ENCODE measurements around the gene DDX6. TPM values are rescaled to one million over a fixed set of nuclear protein-coding genes. Genes with fewer than 3 reads are reported as not detected.
A peak's percentile ranks its signal among the peaks of the same experiment; 100 is the strongest.
"Not testable (repeated sequence)": the region's sequence is repeated elsewhere in the genome, so short reads cannot be mapped to it uniquely, and the experiment has no call there.

Gene DDX6, protein sequence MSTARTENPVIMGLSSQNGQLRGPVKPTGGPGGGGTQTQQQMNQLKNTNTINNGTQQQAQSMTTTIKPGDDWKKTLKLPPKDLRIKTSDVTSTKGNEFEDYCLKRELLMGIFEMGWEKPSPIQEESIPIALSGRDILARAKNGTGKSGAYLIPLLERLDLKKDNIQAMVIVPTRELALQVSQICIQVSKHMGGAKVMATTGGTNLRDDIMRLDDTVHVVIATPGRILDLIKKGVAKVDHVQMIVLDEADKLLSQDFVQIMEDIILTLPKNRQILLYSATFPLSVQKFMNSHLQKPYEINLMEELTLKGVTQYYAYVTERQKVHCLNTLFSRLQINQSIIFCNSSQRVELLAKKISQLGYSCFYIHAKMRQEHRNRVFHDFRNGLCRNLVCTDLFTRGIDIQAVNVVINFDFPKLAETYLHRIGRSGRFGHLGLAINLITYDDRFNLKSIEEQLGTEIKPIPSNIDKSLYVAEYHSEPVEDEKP
- polyA plus RNA-seq (2013, experiment 1 of 2; ENCODE audit: insufficient read length), result 69.5 TPM
- 70.8 TPM for polyA plus RNA-seq (2013, experiment 2 of 2; ENCODE audit: insufficient read length)

DNA sequence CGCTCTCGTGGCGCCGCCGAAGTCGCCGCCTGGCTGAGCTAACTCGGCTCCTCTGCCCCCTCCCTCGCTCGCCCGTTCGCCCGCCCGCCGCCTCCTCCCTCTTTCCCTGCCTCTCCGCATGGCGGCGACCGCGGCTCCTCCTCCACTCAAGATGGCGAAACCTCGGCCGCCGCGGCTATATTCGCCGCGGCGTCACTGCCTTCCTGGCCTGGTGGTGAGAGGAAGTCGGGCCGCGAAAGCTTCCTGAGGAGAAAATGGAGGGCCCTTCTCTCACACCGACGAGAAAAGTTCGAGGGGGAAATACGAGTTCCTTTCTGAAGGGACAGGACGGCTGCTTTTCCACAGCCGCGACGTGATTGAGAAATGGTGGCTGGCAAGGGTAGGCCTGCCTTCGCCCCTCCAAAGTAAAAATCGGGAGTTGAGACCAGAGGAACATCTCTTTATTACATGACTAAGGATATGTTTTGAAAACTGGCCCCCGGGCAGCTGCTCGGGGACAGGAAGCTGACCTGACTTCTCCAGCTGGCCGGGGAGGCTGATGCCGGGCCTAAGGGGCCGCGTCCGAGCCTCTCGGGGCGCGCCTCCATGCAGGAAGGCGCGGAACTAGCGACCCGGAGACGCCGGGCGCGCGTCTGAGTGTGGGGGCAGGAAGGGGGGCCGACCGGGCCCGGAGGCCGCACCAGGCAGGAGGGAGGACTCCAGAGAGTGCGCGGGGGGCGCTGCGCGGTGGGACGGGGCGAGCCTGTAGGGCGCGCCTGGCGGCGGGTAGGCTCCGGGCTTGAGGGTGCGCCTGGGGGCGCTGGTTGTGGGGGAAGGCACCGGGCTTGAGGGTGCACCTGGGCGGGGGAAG, at the start of gene DDX6:
DDX6 (minus strand) TSS at position 54 of the 850 bp plus-strand sequence. CDS start 4,913 bp downstream, outside the sequence.
- DNase-seq, result peak; percentile 87

DNA sequence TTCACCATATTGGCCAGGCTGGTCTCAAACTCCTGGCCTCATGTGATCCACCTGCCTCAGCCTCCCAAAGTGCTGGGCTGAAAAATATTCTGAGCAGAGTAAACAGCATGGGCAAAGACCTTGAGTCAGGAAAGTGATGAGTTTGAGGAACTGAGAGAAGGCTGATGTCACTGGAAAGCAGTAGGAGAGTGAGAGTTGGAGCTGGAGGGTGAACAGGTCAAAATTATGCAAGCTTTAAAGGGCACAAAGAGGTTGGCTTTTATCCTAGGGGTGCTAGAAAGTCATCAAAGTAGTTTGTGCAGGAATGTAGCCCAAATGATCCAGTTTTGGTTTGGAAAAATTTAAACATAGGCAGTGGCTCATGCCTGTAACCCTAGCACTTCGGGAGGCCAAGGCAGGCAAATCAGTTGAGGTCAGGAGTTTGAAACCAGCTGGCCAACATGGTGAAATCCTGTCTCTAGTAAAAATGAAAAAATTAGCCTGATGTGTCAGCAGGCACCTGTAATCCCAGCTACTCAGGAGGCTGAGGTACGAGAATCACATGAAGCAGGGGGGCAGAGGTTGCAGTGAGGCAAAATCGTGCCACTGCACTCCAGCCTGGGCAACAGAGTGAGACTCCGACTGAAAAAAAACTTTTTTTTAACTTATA, 48.1 kb upstream of the DDX6 start:
- no peak for DNase-seq

DNA sequence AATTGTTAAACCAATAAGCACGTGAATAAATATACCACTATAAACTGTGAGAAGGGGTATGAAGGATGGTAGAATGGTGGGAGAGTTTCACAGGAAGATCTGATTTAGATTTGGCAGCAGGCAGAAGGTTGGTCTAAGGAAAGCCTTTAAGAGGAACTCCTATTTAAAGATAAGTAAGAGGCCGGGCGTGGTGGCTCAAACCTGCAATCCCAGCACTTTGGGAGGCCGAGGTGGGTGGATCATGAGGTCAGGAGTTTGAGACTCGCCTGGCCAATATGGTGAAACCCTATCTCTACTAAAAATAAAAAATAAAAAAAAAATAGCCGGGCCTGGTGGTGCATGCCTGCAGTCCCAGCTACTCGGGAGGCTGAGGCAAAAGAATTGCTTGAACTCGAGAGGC, 46.9 kb upstream of the DDX6 start:
- no peak for DNase-seq

DNA sequence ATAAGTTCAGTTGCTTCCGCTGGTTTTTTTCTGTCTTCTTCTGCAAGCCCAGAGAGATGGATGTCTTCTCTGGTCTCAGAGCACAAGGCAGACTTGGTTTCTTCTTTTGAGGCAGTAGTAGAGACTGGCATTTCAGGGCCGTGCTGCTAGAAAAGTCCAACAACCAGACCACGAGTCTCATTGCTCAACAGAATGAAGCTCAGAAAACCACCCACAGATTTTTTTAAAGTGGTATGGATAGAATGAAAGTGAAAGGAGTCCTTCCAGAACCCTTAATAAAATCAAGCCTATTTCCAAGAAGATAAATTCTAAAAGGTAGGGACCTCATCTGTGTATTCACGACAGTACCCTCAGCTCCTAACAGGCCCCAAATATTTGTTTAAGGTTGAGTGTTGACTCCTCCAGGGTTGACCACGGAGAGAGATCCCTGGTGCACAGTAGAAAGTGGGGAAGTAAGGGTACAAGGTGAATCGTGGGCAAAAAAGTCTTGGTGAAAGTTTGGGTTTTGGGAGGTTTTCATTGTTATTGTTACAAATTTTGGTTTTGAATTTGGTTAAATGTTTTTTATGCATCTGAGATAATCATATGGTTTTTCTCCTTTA, 43.6 kb upstream of the DDX6 start:
- no peak for DNase-seq

DNA sequence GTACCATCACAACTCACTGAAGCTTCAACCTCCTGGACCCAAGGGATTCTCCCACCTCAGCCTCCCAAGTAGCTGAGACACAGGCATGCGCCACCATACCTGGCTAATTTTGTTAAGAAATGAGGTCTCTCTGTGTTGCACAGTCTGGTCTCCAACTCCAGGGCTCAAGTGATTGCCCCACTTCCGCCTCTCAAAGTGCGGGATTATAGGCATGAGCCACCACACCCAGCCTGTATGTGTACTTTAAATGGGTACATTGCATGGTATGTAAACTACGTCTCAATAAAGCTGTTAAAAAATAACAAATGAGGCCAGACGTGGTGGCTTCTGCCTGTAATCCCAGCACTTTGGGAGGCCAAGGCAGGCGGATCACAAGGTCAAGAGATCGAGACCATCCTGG, 36.2 kb upstream of the DDX6 start:
- DNase-seq, result no peak

DNA sequence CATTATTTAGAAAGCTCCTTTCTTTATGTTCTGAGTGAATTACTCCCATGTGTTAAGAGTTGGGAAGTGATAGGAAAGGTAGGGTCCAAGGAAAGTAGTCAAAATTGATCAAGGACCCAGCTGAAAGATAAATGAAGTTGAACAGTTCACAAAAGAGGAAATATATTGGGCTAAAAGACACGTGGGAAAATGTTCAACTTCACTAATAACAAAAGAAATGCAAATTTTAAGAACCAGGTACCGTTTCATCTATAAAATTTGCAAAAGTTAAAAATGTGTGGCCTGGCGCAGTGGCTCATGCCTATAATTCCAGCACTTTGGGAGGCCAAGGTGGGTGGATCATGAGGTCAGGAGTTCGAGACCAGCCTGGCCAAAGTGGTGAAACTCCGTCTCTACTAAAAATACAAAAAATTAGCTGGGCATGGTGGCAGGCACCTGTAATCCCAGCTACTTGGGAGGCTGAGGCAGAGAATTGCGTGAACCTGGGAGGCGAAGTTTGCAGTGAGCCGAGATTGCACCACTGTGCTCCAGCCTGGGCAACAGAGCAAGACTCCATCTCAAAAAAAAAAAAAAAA, 32.1 kb upstream of the DDX6 start:
- DNase-seq, result not testable (repeated sequence)

DNA sequence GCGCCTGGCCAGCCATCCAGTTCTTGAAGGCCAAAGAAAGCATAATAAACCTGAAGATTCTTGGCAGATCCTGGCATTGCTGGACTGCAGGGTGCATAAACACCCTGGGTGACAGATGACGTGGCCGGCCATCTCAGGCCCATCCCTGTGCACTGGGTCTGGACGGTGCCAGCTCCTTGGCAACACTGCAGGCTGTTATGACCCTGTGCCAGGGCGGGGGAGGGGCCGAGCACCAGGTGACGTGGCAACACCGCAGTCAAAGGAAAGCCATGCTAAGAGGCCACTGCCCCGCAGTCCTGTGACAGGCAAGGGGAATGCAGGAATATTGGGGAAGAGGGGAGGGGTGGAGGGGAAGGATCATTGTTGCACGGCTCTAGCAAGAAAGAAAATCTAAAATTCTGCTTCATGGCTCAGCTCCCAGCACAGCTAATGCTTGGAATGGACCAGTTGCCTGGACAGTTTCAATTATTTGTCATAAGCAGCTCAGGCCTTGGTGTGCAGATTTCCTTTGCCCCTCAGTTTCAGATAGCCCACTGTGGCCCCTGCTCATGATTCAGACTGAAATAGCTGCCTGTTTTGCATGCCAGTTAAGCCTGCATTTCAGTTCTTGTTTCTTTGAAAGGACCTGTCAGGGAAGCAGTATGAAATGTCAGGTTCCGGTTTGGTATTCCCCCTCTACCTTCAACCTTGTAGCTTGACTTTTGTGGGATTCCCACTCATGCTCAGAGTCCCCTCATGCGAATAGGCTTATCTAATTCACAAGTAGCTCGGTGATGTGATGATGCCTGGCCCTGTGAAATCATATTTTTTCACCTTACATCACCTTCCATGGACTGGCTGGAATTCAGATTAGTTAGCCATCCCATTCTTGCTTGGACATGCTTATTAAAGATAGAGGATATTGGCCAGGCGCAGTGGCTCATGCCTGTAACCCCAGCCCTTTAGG, 29.7 kb upstream of the DDX6 start:
- no peak for DNase-seq

DNA sequence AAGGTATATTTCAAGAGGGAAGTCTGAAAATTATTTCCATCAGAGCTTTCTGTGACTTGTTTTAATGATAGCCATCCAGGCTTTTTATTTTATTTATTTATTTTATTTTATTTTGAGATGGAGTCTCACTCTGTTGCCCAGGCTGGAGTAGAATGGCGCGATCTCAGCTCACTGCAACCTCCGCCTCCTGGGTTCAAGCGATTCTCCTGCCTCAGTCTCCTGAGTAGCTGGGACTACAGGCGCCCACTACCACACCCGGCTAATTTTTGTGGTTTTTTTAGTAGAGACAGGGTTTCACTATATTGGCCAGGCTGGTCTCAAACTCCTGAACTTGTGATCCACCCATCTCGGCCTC, 29.0 kb upstream of the DDX6 start:
- not testable (repeated sequence) for DNase-seq

DNA sequence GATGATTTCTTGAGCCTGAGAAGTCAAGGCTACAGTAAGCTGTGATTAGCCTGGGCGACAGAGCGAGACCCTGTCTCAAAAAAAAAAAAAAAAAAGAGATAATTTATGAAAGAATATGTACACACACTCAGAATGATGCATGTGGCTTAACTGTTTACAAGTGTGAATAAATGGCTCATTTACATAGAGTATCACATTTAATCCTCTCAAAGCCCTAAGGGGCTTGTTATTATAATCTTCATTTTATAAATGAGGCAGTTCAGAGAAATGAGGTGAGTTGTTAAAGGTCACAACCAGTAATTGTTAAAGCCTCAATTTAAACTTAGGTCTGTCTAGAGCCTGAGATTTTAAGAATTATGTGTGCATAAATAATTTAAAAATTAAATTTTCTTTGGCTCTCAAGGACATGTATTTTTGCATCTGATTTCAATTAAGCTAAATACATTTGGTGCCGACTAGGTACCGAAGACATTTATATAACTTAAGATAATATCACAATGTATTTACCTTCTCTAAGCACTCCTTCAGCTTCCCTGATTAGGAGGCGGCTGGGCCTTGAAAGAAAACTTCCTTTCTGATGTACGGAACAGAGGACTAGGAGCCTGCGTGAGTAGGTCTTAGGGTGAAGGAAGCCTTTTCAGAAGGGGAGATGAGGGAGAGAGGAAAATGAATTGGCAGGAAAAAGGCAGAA, 28.5 kb upstream of the DDX6 start:
- no peak for DNase-seq

DNA sequence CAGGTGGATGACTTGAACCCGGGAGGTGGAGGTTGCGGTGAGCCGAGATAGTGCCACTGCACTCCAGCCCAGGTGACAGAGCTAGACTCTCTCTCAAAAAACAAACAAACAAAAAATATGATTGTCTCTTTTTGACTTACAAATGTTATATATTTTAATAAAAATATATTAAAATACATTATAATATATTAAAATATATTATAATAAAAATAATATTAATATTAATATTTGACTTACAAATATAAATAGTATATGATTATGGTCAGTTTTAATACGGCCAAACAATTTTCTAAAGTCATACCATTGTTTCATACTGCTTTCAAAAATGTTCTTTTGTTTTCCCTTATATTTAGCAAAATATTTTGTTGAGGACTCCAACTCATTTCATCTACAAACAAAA, 27.2 kb upstream of the DDX6 start:
- DNase-seq, result no peak

DNA sequence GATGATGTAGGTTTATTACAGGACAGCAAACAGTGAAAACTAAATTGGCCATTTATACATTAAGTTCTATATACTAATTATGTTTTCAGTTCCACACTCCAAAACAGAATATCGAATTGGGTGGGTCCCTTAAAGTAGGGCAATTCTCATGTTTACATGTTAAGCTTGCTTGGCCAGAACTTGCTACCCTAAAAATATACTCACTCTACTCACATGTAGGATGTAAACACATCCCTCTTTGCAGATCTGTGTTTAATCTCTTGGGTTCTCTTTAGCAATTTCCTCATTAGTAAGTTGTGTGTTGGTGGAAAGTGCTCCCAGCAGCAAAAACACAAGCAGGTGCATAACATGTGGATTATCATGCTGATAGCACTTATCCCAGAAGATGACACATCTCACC, 22.6 kb upstream of the DDX6 start:
- no peak for DNase-seq

DNA sequence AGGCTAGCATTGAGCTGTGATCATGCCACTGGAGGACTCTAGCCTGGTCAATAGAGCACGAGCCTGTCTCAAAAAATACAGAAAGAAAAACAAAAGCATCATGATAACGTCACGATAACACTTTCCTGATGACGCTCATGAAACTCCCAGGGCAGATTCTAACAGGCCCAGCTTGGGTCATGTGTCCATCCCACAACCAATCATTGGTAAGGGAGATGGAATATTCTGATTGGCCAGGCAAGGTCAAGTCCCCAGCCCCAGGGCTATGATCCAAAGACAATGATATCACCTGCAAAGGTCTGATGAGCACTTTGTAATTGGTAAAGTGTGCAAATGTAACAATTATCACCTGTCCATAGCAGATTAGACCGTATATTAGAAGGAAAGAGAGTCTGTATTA, 21.5 kb upstream of the DDX6 start:
- no peak for DNase-seq

DNA sequence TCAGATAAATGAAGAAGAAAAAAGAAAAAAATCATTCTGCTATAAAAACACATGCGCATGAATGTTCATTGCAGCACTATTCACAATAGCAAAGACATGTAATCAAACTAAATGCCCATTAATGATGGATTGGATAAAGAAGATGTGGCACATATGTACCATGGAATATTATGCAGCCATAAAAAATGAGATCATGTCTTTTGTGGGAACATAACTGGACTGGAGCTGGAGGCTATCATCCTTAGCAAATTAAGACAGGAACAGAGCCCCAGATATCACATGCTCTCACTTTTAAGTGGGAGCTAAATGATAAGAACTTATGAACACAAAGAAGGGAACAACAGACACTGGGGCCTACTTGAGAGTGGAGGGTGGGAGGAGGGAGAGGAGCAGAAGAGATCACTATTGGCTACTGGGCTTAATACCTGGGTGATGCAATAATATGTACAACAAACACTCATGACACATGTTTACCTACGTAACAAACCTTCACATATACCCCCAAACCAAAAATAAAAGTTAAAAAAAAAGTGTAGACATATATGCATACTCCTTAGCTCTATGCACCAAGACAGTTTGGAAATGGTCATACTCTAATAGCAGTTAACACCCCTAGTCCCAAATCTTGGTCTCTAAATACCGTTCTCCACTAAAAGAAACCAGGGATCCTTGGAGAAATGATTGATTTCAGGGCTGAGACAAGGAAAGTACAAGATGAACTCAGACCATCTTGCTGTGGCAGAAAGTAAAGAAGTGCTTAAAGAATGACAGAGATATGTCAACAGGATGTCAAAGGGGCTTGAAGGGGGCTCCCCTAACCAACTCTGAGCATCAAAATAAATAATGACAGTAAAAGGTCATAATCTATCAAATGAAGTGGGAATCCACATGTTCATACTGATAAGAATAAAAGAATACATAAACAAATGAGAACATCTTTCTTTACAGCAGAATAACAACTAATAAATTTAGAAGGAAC, 17.1 kb upstream of the DDX6 start:
- no peak for DNase-seq

DNA sequence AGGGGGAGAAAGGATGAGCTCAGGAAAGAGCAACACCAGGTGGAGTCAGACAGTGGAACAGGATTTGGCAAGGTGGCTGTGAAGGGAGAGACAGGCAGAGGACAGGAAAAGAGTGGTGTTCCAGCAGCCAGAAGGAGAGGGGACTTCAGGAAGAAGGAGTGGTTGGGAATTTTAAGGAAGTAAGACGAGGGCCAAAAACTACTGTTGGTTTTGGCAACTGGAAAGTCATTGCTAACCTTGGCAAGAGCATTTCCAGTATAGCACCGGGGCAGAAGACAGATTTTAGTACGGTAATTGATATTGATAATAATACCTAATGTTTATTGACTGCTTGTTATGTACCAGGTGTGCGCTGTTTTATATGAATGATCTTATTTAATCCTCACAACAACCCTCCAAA, 15.4 kb upstream of the DDX6 start:
- DNase-seq, result no peak

DNA sequence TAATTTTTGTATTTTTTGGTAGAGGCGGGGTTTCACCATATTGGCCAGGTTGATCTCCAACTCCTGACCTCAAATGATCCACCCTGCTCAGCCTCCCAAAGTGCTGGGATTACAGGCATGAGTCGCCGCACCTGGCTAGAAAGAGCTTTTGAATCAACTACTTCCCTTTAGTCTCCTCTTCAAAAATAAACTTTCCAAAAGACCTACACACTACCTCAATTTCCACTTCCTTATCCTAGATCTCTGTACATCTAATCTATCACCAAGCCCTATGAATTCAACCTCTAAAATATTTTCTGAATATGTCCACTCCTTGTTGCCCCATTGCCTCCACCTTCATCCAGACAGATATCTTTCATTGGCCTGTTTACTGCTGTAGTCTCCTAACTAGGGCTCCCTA, 13.1 kb upstream of the DDX6 start:
- DNase-seq, result no peak

DNA sequence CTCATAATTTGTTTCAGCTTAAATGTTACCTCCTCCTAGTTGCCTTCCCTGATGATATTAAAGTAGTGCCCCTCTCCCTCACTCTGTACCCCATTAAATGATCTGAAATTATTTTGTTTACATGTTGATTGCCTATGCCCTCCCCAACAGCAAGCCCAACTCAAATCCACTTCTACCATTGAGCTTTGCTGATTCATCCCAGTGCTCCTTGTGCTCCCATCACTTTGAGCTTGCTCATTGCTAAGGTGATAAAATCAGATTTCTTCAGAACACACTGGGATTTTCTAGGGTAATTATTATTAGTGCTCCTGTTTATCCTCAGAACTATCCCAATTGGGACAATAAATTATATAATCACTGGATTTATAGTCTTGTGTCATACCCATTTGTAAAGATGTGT, 8.4 kb upstream of the DDX6 start:
- no peak for DNase-seq

DNA sequence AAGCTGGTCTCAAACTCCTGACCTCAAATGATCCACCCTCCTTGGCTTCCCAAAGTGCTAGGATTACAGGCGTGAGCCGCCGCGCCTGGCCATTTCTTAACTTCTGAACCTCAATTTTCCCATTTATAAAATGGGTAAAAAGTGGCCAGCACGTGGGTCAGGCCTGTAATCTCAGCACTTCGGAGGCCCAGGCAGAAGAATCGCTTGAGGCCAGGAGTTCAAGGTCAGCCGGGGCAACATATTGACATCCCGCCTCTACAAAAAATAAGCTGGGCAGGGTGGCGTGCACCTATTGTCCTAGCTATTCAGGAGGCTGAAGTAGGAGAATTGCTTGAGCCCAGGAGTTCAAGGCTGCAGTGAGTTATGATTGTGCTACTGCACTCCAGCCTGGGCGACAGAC, 6.5 kb upstream of the DDX6 start:
- no peak for DNase-seq

DNA sequence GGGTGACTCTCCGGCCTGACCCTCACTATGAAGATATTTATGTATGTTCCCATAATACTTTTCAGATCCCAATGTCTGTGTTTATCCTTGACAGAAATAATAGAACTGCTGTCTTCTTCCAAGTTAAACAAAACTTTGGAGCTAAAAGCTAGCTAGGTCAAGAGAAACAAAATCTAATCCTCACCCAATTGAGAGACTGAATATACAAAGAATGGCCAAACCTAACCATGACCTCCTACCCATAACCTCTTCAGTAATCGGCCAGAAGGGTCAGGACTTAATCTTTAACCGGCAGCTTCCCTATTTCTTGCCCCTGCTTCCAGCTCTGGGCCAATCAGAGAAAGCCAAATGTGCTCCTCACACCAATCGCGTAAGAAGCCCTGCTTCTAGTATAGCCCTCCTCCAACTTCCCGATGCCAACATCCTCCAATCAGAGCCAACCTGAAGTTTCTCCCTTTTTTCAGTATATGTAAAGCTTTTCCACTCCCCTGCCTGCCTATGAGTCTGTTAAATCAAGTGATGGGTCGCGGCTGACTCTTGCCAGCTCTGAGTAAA, 1.7 kb upstream of the DDX6 start:
- DNase-seq, result peak; percentile 95
